DOHH2 (cell line): ENCODE data around the gene TMEM38B.
A peak's percentile ranks its signal among the peaks of the same experiment; 100 is the strongest.
"Not testable (repeated sequence)": the region's sequence is repeated elsewhere in the genome, so short reads cannot be mapped to it uniquely, and the experiment has no call there.

Experiments used
- H3F3A ChIP-seq: fragments of 200-600 bp; sonication (generic), shearing (Covaris generic); 2 replicates; pipeline ENCODE4 v1.6.0; 2016; ENCODE audit warnings: antibody characterized with exemption, mild to moderate bottlenecking; ENCODE audit not compliant: control insufficient read depth, insufficient read depth
- H3K27ac ChIP-seq: fragments of 200-600 bp; sonication (generic); 2 replicates; pipeline ENCODE4 v1.5.1; 2014; ENCODE audit warnings: low read depth, mild to moderate bottlenecking, low read length, moderate library complexity
- H3K27me3 ChIP-seq: fragments of 200-600 bp; sonication (generic); 2 replicates; pipeline ENCODE4 v1.6.1; 2014; ENCODE audit warnings: mild to moderate bottlenecking, low read length, mixed read lengths; ENCODE audit not compliant: control insufficient read depth
- H3K36me3 ChIP-seq: fragments of 200-600 bp; sonication (generic); 2 replicates; pipeline ENCODE4 v1.6.1; 2014; ENCODE audit warnings: mild to moderate bottlenecking, low read length, moderate library complexity, mixed read lengths; ENCODE audit not compliant: control insufficient read depth
- H3K4me1 ChIP-seq: fragments of 200-600 bp; sonication (generic); 2 replicates; pipeline ENCODE4 v1.6.1; 2014; ENCODE audit warnings: mild to moderate bottlenecking, low read length, mixed read lengths; ENCODE audit not compliant: control insufficient read depth
- H3K4me2 ChIP-seq: fragments of 200-600 bp; sonication (generic); 2 replicates; pipeline ENCODE4 v1.6.0; 2014; ENCODE audit warnings: mild to moderate bottlenecking, low read length, moderate library complexity
- H3K4me3 ChIP-seq: fragments of 200-600 bp; sonication (generic); 2 replicates; pipeline ENCODE4 v1.5.1; 2014; ENCODE audit warnings: mild to moderate bottlenecking, low read length, mixed read lengths
- H3K79me2 ChIP-seq: fragments of 200-600 bp; sonication (generic); 2 replicates; pipeline ENCODE4 v1.6.1; 2014; ENCODE audit warnings: mild to moderate bottlenecking, low read length, mixed read lengths; ENCODE audit not compliant: control insufficient read depth
- H3K9me2 ChIP-seq: fragments of 200-600 bp; sonication (generic); replicated peaks from 2 replicates; pipeline ENCODE4 v1.6.1; 2014; ENCODE audit warnings: mild to moderate bottlenecking, low read length, mixed read lengths; ENCODE audit not compliant: control insufficient read depth
- H3K9me3 ChIP-seq: fragments of 200-600 bp; sonication (generic); 2 replicates; pipeline ENCODE4 v1.6.1; 2014; ENCODE audit warnings: antibody characterized with exemption, low read length, mixed read lengths; ENCODE audit not compliant: control insufficient read depth, insufficient read depth
- H4K20me1 ChIP-seq: fragments of 200-600 bp; sonication (generic); 2 replicates; pipeline ENCODE4 v1.6.0; 2014; ENCODE audit warnings: low read depth, mild to moderate bottlenecking, antibody characterized with exemption, low read length, moderate library complexity; ENCODE audit not compliant: control insufficient read depth, insufficient read depth
- EZH2phosphoT487 ChIP-seq: fragments of 200-600 bp; sonication (generic); IDR thresholded peaks from 2 replicates; pipeline ENCODE4 v1.6.1; 2017; ENCODE audit warnings: borderline replicate concordance, mild to moderate bottlenecking, antibody characterized with exemption, low read length, moderate library complexity, mixed read lengths
- TF ChIP-seq, protein P1 (sequence below): fragments of 200-600 bp; sonication (generic); IDR thresholded peaks from one replicate; pipeline ENCODE4 v1.5.1; 2014; ENCODE audit warnings: antibody characterized with exemption, mild to moderate bottlenecking, low read depth, low read length; ENCODE audit not compliant: poor library complexity, severe bottlenecking

TMEM38B gene

DNA sequence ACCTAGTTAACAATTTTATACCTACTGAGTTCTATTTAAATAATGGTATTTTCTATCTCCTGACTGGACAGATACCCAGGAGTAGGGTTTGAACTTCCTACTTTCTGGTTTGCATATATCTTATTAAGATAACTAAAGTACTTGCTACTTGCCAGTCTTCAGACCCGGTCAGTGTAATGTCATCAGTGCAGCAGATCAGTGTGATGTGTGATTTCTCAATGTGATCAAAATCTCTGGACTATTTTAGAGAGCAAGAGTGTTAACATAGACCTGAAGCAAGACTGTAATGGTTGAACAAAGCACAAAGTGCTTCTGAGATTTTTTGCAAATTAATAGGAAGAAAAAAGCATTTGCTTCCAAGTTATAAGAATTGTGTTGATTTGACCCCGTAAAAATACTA is 6.8 kb downstream of the TMEM38B start:
- no peaks in the 10 kb centered on the region for H3K36me3 ChIP-seq

DNA sequence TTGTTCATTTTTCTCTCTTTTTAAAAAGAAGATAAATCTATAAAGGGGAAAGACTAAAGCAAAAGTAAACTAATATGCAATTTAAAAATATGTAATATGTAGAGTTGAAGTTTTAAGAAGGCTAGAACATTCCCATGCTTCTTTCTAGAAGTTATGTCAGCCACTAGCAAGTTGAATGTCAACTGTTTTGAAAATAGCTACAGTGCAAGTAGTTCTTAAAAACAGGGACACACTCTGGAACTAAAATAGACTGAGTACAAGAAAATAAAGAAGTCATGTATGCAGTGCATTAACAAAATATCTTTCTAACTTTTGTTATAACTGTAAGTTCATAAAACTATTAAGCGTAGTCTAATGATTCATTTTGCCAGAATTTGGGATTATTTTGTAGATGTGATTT is 7.9 kb downstream of the TMEM38B start:
- Histone ChIP-seq H3K27ac (no peak overlapping the region), H3K4me1 (peaks cover 23% of the 10 kb centered on the region), H3K27me3 (no peaks in the 10 kb centered on the region), H4K20me1 (no peaks in the 10 kb centered on the region), H3K36me3 (no peaks in the 10 kb centered on the region), H3K9me2 (no peaks in the 10 kb centered on the region), H3K79me2 (peaks cover 50% of the 10 kb centered on the region), H3F3A (0 out of 2 replicates have a peak, but pooled peaks cover 2% of the 10 kb centered on the region), H3K9me3 (no peaks in the 10 kb centered on the region), H3K4me2 (no peak overlapping the region), H3K4me3 (no peak overlapping the region)
- TF ChIP-seq EZH2phosphoT487 = no peak
- TF ChIP-seq, protein P1, sequence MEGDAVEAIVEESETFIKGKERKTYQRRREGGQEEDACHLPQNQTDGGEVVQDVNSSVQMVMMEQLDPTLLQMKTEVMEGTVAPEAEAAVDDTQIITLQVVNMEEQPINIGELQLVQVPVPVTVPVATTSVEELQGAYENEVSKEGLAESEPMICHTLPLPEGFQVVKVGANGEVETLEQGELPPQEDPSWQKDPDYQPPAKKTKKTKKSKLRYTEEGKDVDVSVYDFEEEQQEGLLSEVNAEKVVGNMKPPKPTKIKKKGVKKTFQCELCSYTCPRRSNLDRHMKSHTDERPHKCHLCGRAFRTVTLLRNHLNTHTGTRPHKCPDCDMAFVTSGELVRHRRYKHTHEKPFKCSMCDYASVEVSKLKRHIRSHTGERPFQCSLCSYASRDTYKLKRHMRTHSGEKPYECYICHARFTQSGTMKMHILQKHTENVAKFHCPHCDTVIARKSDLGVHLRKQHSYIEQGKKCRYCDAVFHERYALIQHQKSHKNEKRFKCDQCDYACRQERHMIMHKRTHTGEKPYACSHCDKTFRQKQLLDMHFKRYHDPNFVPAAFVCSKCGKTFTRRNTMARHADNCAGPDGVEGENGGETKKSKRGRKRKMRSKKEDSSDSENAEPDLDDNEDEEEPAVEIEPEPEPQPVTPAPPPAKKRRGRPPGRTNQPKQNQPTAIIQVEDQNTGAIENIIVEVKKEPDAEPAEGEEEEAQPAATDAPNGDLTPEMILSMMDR = no peak

More for the DNA sequence above, 6.8 kb downstream of the TMEM38B start:
- peaks cover 23% of the 10 kb centered on the region for H3K4me1 ChIP-seq
- H3K9me3 ChIP-seq = no peaks in the 10 kb centered on the region
- no peak for TF ChIP-seq EZH2phosphoT487
- TF ChIP-seq, protein P1 = no peak
- no peaks in the 10 kb centered on the region for H3K9me2 ChIP-seq
- peak overlapping the region; percentile 29; the same call in 1 of the 2 replicates for H3K4me3 ChIP-seq
- H3F3A ChIP-seq = 0 out of 2 replicates have a peak, but pooled peaks cover 2% of the 10 kb centered on the region
- no peaks in the 10 kb centered on the region for H3K27me3 ChIP-seq
- H3K79me2 ChIP-seq = peaks cover 61% of the 10 kb centered on the region
- H3K27ac ChIP-seq = no peak overlapping the region
- H4K20me1 ChIP-seq = no peaks in the 10 kb centered on the region
- H3K4me2 ChIP-seq = peak overlapping the region; percentile 55

DNA sequence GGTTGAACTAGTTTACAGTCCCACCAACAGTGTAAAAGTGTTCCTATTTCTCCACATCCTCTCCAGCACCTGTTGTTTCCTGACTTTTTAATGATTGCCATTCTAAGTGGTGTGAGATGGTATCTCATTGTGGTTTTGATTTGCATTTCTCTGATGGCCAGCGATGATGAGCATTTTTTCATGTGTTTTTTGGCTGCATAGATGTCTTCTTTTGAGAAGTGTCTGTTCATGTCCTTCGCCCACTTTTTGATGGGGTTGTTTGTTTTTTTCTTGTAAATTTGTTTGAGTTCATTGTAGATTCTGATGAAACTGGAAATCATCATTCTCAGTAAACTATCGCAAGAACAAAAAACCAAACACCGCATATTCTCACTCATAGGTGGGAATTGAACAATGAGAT is 9.3 kb downstream of the TMEM38B start:
- not testable (repeated sequence) for H3K27me3 ChIP-seq, H3K4me2 ChIP-seq, H3K36me3 ChIP-seq, H3K9me3 ChIP-seq, H3K9me2 ChIP-seq, H4K20me1 ChIP-seq, H3K4me3 ChIP-seq, H3K27ac ChIP-seq, H3F3A ChIP-seq
- peaks cover 23% of the 10 kb centered on the region for H3K4me1 ChIP-seq
- peaks cover 38% of the 10 kb centered on the region for H3K79me2 ChIP-seq

DNA sequence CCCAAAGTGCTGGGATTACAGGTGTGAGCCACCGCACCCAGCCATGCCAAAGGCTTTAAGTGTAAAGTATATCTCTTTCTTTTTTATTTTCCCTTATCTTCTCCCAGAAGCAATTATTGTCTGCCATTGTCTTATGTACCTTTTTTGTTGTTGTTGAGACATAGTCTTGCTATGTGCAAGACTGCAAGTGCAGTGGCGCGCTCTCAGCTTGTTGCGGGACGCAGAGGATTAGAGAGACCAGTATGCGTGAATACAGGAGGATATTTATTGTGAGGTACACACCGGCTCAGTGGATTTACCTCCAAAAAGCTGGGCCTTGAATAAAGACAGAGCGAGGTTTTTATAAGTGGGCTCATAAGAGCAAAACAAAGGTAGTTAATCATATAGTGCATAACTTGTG is 11.8 kb downstream of the TMEM38B start:
- TF ChIP-seq EZH2phosphoT487 = no peak
- TF ChIP-seq, protein P1 = no peak
- H3K79me2 ChIP-seq = peaks cover 13% of the 10 kb centered on the region

More for the DNA sequence above, 11.8 kb downstream of the TMEM38B start:
- Histone ChIP-seq H3F3A (0 out of 2 replicates have a peak, but pooled peaks cover 2% of the 10 kb centered on the region), H3K4me1 (peaks cover 4% of the 10 kb centered on the region), H3K27me3 (no peaks in the 10 kb centered on the region), H4K20me1 (no peaks in the 10 kb centered on the region), H3K9me3 (no peaks in the 10 kb centered on the region), H3K27ac (no peak overlapping the region), H3K4me3 (no peak overlapping the region), H3K36me3 (peaks cover 6% of the 10 kb centered on the region; the same call in 1 of the 2 replicates), H3K9me2 (no peaks in the 10 kb centered on the region), H3K4me2 (no peak overlapping the region)
